Activated CD8-positive, alpha-beta T cell treated with anti-CD3 and anti-CD28 coated beads, Interleukin-2, amount 10 ng/mL, durations not matched to agents 7 days and 5 days (primary cell): ENCODE data around the gene BPIFB4. TPM values are rescaled to one million over a fixed set of nuclear protein-coding genes. Genes with fewer than 3 reads are reported as not detected.
"Not testable (repeated sequence)": the region's sequence is repeated elsewhere in the genome, so short reads cannot be mapped to it uniquely, and the experiment has no call there.

Experiments used
- ATAC-seq: fragments of 150-1000 bp; cut with Tn5 transposase; one replicate; pipeline ENCODE4 v1.10.0; 2021; ENCODE audit warnings: moderate library complexity
- CTCF ChIA-PET: fragments of 350-600 bp; sonication (Branson Sonifier 250); formaldehyde crosslinking; loops from one replicate; lab custom pipeline; 2021; ENCODE audit warnings: antibody characterized with exemption; lab: Charles Lee
- POLR2A ChIA-PET: fragments of 350-600 bp; sonication (Branson Sonifier 250); formaldehyde crosslinking; loops from one replicate; lab custom pipeline; 2021; ENCODE audit warnings: antibody characterized with exemption; lab: Charles Lee
- DNase-seq: peaks from one replicate; pipeline ENCODE4 v3.0.0-alpha.2; 2020
- H3K27ac Mint-ChIP-seq: one replicate; pipeline ENCODE4 v1.8.0; 2021; ENCODE audit warnings: mild to moderate bottlenecking, mixed read lengths
- H3K27me3 Mint-ChIP-seq: one replicate; pipeline ENCODE4 v1.8.0; 2021; ENCODE audit warnings: low read depth, mixed read lengths
- H3K36me3 Mint-ChIP-seq: one replicate; pipeline ENCODE4 v1.8.0; 2021; ENCODE audit warnings: low read depth, mixed read lengths
- H3K4me1 Mint-ChIP-seq: one replicate; pipeline ENCODE4 v1.8.0; 2021; ENCODE audit warnings: low read depth, mixed read lengths
- H3K4me3 Mint-ChIP-seq: one replicate; pipeline ENCODE4 v1.8.0; 2021; ENCODE audit warnings: mild to moderate bottlenecking, mixed read lengths
- H3K9me3 Mint-ChIP-seq: one replicate; pipeline ENCODE4 v1.8.0; 2022; ENCODE audit warnings: mixed read lengths; ENCODE audit not compliant: insufficient read depth
- total RNA-seq, 2 experiments: library from RNA; stranded (reverse); gene quantifications; one replicate each; pipeline ENCODE4 v1.2.3, GENCODE V29; 2021

Gene BPIFB4
- total RNA-seq, 2 experiments from 2014 or later = not detected

- CTCF ChIA-PET = no interaction called here
- Mint-ChIP-seq H3K4me1 (no peaks in the 10 kb centered on the region), H3K9me3 (no peaks in the 10 kb centered on the region), H3K27me3 (no peaks in the 10 kb centered on the region), H3K27ac (no peak overlapping the region), H3K36me3 (no peaks in the 10 kb centered on the region), H3K4me3 (no peak overlapping the region)
- no peak for ATAC-seq
- no peak for DNase-seq
- POLR2A ChIA-PET = no interaction called here
Measured at GRCh38 chr20:33111306-33111705, 31.9 kb downstream of the BPIFB4 start.

- no peak for ATAC-seq
- CTCF ChIA-PET = no interaction called here
- no peaks in the 10 kb centered on the region for H3K4me1 Mint-ChIP-seq
- H3K4me3 Mint-ChIP-seq = no peak overlapping the region
- H3K27me3 Mint-ChIP-seq = no peaks in the 10 kb centered on the region
- no peak overlapping the region for H3K27ac Mint-ChIP-seq
- POLR2A ChIA-PET = no interaction called here
- H3K9me3 Mint-ChIP-seq = no peaks in the 10 kb centered on the region
- no peaks in the 10 kb centered on the region for H3K36me3 Mint-ChIP-seq
- no peak for DNase-seq
Measured at GRCh38 chr20:33112547-33113386, 33.3 kb downstream of the BPIFB4 start.

- H3K4me3 Mint-ChIP-seq = no peak overlapping the region
- no peaks in the 10 kb centered on the region for H3K9me3 Mint-ChIP-seq
- ChIA-PET POLR2A (no interaction called here), CTCF (no interaction called here)
- no peaks in the 10 kb centered on the region for H3K4me1 Mint-ChIP-seq
- H3K36me3 Mint-ChIP-seq = no peaks in the 10 kb centered on the region
- no peak for ATAC-seq
- H3K27me3 Mint-ChIP-seq = no peaks in the 10 kb centered on the region
- no peak for DNase-seq
- H3K27ac Mint-ChIP-seq = no peak overlapping the region
Measured at GRCh38 chr20:33113387-33113908, 34.0 kb downstream of the BPIFB4 start.

- H3K4me1 Mint-ChIP-seq = peaks cover 18% of the 10 kb centered on the region
- POLR2A ChIA-PET, H3K27me3 Mint-ChIP-seq, DNase-seq, H3K4me3 Mint-ChIP-seq, H3K9me3 Mint-ChIP-seq, CTCF ChIA-PET, ATAC-seq, H3K27ac Mint-ChIP-seq, H3K36me3 Mint-ChIP-seq: not testable (repeated sequence)
Measured at GRCh38 chr20:33115501-33115900, 36.1 kb downstream of the BPIFB4 start.

- POLR2A ChIA-PET = interaction anchor here (0.6 to 0.9 kb wide), 2 partner anchors 269 to 358 kb away, joined by 3 to 4 read pairs; partner anchors contain the start of gene DNMT3B
- Mint-ChIP-seq H3K9me3 (peaks cover 7% of the 10 kb centered on the region), H3K4me1 (peaks cover 19% of the 10 kb centered on the region), H3K36me3 (peaks cover 5% of the 10 kb centered on the region), H3K27me3 (no peaks in the 10 kb centered on the region), H3K4me3 (no peak overlapping the region), H3K27ac (peak overlapping the region; percentile 67)
- DNase-seq (no peak), ATAC-seq (no peak)
- CTCF ChIA-PET = interaction anchor here (1.1 to 1.2 kb wide), 2 partner anchors 24 to 110 kb away, joined by 3 to 5 read pairs; no protein-coding TSS in a partner anchor
Measured at GRCh38 chr20:33119725-33120720, 40.6 kb downstream of the BPIFB4 start.

- ATAC-seq (no peak), DNase-seq (no peak)
- Mint-ChIP-seq H3K4me1 (peaks cover 19% of the 10 kb centered on the region), H3K27me3 (no peaks in the 10 kb centered on the region), H3K27ac (no peak overlapping the region), H3K9me3 (peaks cover 7% of the 10 kb centered on the region), H3K4me3 (no peak overlapping the region), H3K36me3 (peaks cover 5% of the 10 kb centered on the region)
- ChIA-PET CTCF (no interaction called here), POLR2A (no interaction called here)
Measured at GRCh38 chr20:33120934-33121333, 41.5 kb downstream of the BPIFB4 start.

- H3K36me3 Mint-ChIP-seq, CTCF ChIA-PET, ATAC-seq, POLR2A ChIA-PET, H3K27ac Mint-ChIP-seq, H3K9me3 Mint-ChIP-seq, H3K4me3 Mint-ChIP-seq, DNase-seq, H3K27me3 Mint-ChIP-seq: not testable (repeated sequence)
- H3K4me1 Mint-ChIP-seq = peaks cover 19% of the 10 kb centered on the region
Measured at GRCh38 chr20:33122297-33122696, 42.9 kb downstream of the BPIFB4 start.

- POLR2A ChIA-PET = no interaction called here
- Mint-ChIP-seq H3K9me3 (peaks cover 7% of the 10 kb centered on the region), H3K27ac (no peak overlapping the region), H3K4me3 (no peak overlapping the region), H3K4me1 (peaks cover 14% of the 10 kb centered on the region), H3K36me3 (no peaks in the 10 kb centered on the region), H3K27me3 (peaks cover 6% of the 10 kb centered on the region)
- DNase-seq (no peak), ATAC-seq (no peak)
- CTCF ChIA-PET = no interaction called here
Measured at GRCh38 chr20:33124261-33124660, 44.8 kb downstream of the BPIFB4 start.

- H3K36me3 Mint-ChIP-seq = no peaks in the 10 kb centered on the region
- H3K4me3 Mint-ChIP-seq = no peak overlapping the region
- POLR2A ChIA-PET = no interaction called here
- peaks cover 6% of the 10 kb centered on the region for H3K4me1 Mint-ChIP-seq
- peaks cover 4% of the 10 kb centered on the region for H3K9me3 Mint-ChIP-seq
- H3K27me3 Mint-ChIP-seq = peaks cover 11% of the 10 kb centered on the region
- DNase-seq (no peak), ATAC-seq (no peak)
- H3K27ac Mint-ChIP-seq = no peak overlapping the region
- CTCF ChIA-PET = no interaction called here
Measured at GRCh38 chr20:33124994-33125393, 45.6 kb downstream of the BPIFB4 start.

GRCh38 chr20:33125983-33126382 is 46.5 kb downstream of the BPIFB4 start:
- H3K9me3 Mint-ChIP-seq = no peaks in the 10 kb centered on the region
- H3K4me3 Mint-ChIP-seq = no peak overlapping the region
- ATAC-seq (no peak), DNase-seq (no peak)
- peaks cover 11% of the 10 kb centered on the region for H3K27me3 Mint-ChIP-seq
- H3K36me3 Mint-ChIP-seq = no peaks in the 10 kb centered on the region
- CTCF ChIA-PET = no interaction called here
- POLR2A ChIA-PET = no interaction called here
- H3K27ac Mint-ChIP-seq = no peak overlapping the region
- H3K4me1 Mint-ChIP-seq = no peaks in the 10 kb centered on the region

GRCh38 chr20:33127422-33128097 is 48.1 kb downstream of the BPIFB4 start:
- Mint-ChIP-seq H3K4me3 (no peak overlapping the region), H3K9me3 (no peaks in the 10 kb centered on the region), H3K27ac (no peak overlapping the region), H3K36me3 (no peaks in the 10 kb centered on the region), H3K4me1 (no peaks in the 10 kb centered on the region), H3K27me3 (peaks cover 11% of the 10 kb centered on the region)
- DNase-seq (no peak), ATAC-seq (no peak)
- ChIA-PET CTCF (no interaction called here), POLR2A (no interaction called here)
